PC-3 (cell line): Measurements from ENCODE around the gene EPHB3. TPM values are rescaled to one million over a fixed set of nuclear protein-coding genes. Genes with fewer than 3 reads are reported as not detected.

ENCODE experiments used
- ATAC-seq: fragments of 200-7000 bp; cut with Tn5 transposase; 2 replicates; pipeline ENCODE4 v1.9.1; 2020; ENCODE audit warnings: mild to moderate bottlenecking, moderate library complexity
- BruUV-seq: library from RNA; stranded (reverse); fragments of 400-500 nt; replicated peaks from 2 replicates; lab custom pipeline; 2021; lab: Mats Ljungman, UMichigan
- CTCF ChIA-PET: fragments of 300-600 bp; sonication (Branson Sonifier 250); formaldehyde crosslinking; loops from one replicate; lab custom pipeline; 2022; ENCODE audit warnings: antibody characterized with exemption; lab: Charles Lee
- POLR2A ChIA-PET: fragments of 300-600 bp; sonication (Branson Sonifier 250); formaldehyde crosslinking; loops from one replicate; lab custom pipeline; 2022; ENCODE audit warnings: antibody characterized with exemption; ENCODE audit not compliant: unreplicated experiment; lab: Charles Lee
- DNase-seq: peaks from one replicate; pipeline ENCODE4 v3.0.0-alpha.2; 2015
- H2AFZ ChIP-seq: fragments of 300-600 bp; sonication (generic); 2 replicates; pipeline ENCODE4 v1.6.0; 2016; ENCODE audit warnings: antibody characterized with exemption, low read length
- H3F3A ChIP-seq: fragments of 300-600 bp; sonication (generic); one replicate; pipeline ENCODE4 v1.6.0; 2017; ENCODE audit warnings: antibody characterized with exemption, low read length, control low read depth, mild to moderate bottlenecking; ENCODE audit not compliant: unreplicated experiment
- H3K27ac ChIP-seq: fragments of 300-600 bp; sonication (generic); 2 replicates; pipeline ENCODE4 v1.5.1; 2016; ENCODE audit warnings: mild to moderate bottlenecking, low read length
- H3K27me3 ChIP-seq: fragments of 300-600 bp; sonication (generic); 2 replicates; pipeline ENCODE4 v1.6.1; 2016; ENCODE audit warnings: low read length, mixed read lengths
- H3K36me3 ChIP-seq: fragments of 300-600 bp; sonication (generic); 2 replicates; pipeline ENCODE4 v1.6.1; 2016; ENCODE audit warnings: low read depth, mixed run types, low read length, mixed read lengths
- H3K4me1 ChIP-seq: fragments of 300-600 bp; sonication (generic); 2 replicates; pipeline ENCODE4 v1.5.1; 2016; ENCODE audit warnings: low read length; ENCODE audit not compliant: insufficient read depth
- H3K4me2 ChIP-seq: fragments of 300-600 bp; sonication (generic); 2 replicates; pipeline ENCODE4 v1.6.0; 2016; ENCODE audit warnings: low read length
- H3K4me3 ChIP-seq: fragments of 300-600 bp; sonication (generic); 2 replicates; pipeline ENCODE4 v1.5.1; 2016; ENCODE audit warnings: mild to moderate bottlenecking, low read length, mixed read lengths
- H3K79me2 ChIP-seq: fragments of 300-600 bp; sonication (generic); 2 replicates; pipeline ENCODE4 v1.6.1; 2017; ENCODE audit warnings: low read length, mixed read lengths
- H3K9ac ChIP-seq: fragments of 300-600 bp; sonication (generic); 2 replicates; pipeline ENCODE4 v1.6.0; 2016; ENCODE audit warnings: mild to moderate bottlenecking, low read length
- H3K9me2 ChIP-seq: fragments of 300-600 bp; sonication (generic); replicated peaks from 2 replicates; pipeline ENCODE4 v1.6.1; 2016; ENCODE audit warnings: mixed run types, low read length, mixed read lengths
- H3K9me3 ChIP-seq: fragments of 300-600 bp; sonication (generic); 2 replicates; pipeline ENCODE4 v1.6.1; 2016; ENCODE audit warnings: low read length, mixed read lengths
- H4K20me1 ChIP-seq: fragments of 300-600 bp; sonication (generic); 2 replicates; pipeline ENCODE4 v1.6.1; 2016; ENCODE audit warnings: low read length, mixed read lengths
- EZH2 ChIP-seq: fragments of 300-600 bp; sonication (generic); IDR thresholded peaks from one replicate; pipeline ENCODE4 v1.6.1; 2017; ENCODE audit warnings: antibody characterized with exemption, mild to moderate bottlenecking, low read length; ENCODE audit not compliant: unreplicated experiment
- EZH2phosphoT487 ChIP-seq: fragments of 300-600 bp; sonication (generic); IDR thresholded peaks from 2 replicates; pipeline ENCODE4 v1.6.1; 2018; ENCODE audit warnings: mild to moderate bottlenecking, antibody characterized with exemption, low read length, borderline replicate concordance
- intact Hi-C: fragments of 100-400 bp; cut with micrococcal nuclease; formaldehyde crosslinking; loops from 2 replicates; pipeline ENCODE4 v1.9.0; 2023
- total RNA-seq: library from RNA; depleted of rRNA; stranded (reverse); fragments of >200 nt; gene quantifications from 2 replicates; pipeline ENCODE4 v1.2.3, GENCODE V29; 2014
- TF ChIP-seq, protein P1 (sequence below): fragments of 300-600 bp; sonication (generic); conservative IDR thresholded peaks from 2 replicates; pipeline ENCODE4 v1.5.1; 2017; ENCODE audit warnings: antibody characterized with exemption, low read depth, mild to moderate bottlenecking, low read length

EPHB3 gene
- total RNA-seq, 1 experiment from 2014 or later, result 18.2 TPM

DNA sequence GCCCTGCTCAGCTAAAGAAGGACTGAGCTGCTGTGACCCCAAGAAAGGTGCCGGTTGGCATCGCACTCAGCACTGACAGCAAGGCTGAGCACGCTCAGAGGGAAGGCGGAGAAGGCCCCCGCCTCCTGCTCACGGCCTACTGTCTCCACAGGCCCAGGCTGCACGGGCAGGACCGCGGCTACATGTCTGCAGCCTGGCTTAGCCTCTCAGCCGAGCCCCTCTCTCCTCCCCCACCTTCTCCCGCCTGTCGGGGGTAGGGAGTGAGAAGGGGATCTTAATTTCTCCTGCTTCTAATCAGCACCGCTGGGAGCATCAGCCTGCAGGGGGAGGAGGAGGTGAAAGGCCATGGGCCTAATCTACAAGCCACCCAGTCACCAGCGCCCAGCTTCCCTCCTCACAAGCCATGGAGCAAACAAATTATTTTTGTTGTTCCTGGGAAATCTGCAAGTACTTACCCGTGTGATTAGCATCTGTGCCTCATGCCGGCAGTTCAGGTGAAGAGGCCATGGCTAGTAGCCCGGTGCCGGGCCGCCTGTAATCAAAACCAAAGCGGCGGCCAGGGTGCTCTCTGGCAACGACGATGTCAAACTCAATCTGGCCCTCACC is 68.1 kb downstream of the EPHB3 start:
- TF ChIP-seq EZH2phosphoT487 (no peak), EZH2 (no peak)
- TF ChIP-seq, protein P1, sequence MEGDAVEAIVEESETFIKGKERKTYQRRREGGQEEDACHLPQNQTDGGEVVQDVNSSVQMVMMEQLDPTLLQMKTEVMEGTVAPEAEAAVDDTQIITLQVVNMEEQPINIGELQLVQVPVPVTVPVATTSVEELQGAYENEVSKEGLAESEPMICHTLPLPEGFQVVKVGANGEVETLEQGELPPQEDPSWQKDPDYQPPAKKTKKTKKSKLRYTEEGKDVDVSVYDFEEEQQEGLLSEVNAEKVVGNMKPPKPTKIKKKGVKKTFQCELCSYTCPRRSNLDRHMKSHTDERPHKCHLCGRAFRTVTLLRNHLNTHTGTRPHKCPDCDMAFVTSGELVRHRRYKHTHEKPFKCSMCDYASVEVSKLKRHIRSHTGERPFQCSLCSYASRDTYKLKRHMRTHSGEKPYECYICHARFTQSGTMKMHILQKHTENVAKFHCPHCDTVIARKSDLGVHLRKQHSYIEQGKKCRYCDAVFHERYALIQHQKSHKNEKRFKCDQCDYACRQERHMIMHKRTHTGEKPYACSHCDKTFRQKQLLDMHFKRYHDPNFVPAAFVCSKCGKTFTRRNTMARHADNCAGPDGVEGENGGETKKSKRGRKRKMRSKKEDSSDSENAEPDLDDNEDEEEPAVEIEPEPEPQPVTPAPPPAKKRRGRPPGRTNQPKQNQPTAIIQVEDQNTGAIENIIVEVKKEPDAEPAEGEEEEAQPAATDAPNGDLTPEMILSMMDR, result no peak
- no TSS peak for BruUV-seq

DNA sequence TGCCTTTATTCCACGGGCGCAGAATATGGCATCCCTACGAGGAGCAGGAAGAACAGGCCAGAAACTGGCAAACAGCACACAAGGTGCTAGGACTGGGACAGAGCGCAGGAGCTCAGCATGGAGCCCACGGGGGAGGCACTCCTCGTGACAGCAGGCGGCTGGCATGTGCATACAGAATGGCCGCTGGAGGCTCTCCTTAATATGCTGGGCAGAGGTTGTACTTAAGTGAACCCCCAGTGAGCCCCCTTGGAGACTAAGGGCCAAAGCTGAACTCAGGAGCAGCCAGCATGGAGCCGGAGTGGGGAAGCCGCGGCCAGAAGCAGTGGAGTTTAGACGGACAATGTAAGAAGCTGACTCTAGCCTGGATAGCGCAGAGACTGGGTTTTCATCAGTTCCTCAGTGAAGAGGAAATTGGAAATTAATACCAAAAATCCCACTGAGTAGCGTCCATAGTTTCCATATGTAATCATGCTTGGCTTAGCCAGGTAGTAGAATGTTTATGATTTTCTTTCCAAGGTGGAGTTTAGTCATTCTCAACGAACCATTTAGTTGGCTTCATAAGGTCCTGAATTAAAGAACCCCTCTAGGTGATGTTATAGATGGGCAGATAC is 69.4 kb downstream of the EPHB3 start:
- no TSS peak for BruUV-seq
- ATAC-seq, result no peak

More for the DNA sequence above, 68.1 kb downstream of the EPHB3 start:
- intact Hi-C loops, result no loop called here
- Histone ChIP-seq H3K4me1 (peaks cover 6% of the 10 kb centered on the region), H3K9me2 (no peaks in the 10 kb centered on the region), H3F3A (no peaks in the 10 kb centered on the region), H3K9me3 (no peaks in the 10 kb centered on the region), H2AFZ (no peak overlapping the region), H3K36me3 (no peaks in the 10 kb centered on the region), H3K4me2 (no peak overlapping the region), H3K27me3 (0 out of 2 replicates have a peak, but pooled peaks cover 8% of the 10 kb centered on the region), H3K79me2 (no peaks in the 10 kb centered on the region), H3K27ac (no peak overlapping the region), H3K9ac (no peak overlapping the region), H4K20me1 (no peaks in the 10 kb centered on the region), H3K4me3 (no peak overlapping the region)
- DNase-seq (no peak), ATAC-seq (no peak)
- POLR2A ChIA-PET, result interaction anchor here (0.6 kb wide), 1 partner anchor 58 kb away, joined by 3 read pairs; no protein-coding TSS in a partner anchor
- CTCF ChIA-PET, result no interaction called here

More for the DNA sequence above, 69.4 kb downstream of the EPHB3 start:
- POLR2A ChIA-PET, result no interaction called here
- intact Hi-C loops, result no loop called here
- Histone ChIP-seq H3K27me3 (no peaks in the 10 kb centered on the region), H3K9me3 (no peaks in the 10 kb centered on the region), H3K9me2 (no peaks in the 10 kb centered on the region), H3K4me2 (no peak overlapping the region), H3K4me3 (no peak overlapping the region), H2AFZ (no peak overlapping the region), H4K20me1 (no peaks in the 10 kb centered on the region), H3K27ac (no peak overlapping the region), H3F3A (no peaks in the 10 kb centered on the region), H3K36me3 (no peaks in the 10 kb centered on the region), H3K9ac (no peak overlapping the region), H3K79me2 (no peaks in the 10 kb centered on the region), H3K4me1 (peaks cover 18% of the 10 kb centered on the region)
- CTCF ChIA-PET, result no interaction called here
- no peak for DNase-seq
- TF ChIP-seq EZH2phosphoT487 (no peak), EZH2 (no peak)
- TF ChIP-seq, protein P1, result no peak
